ENCODE results near the gene FOXA2.

- TF ChIP-seq POLR2AphosphoS5 (IDR thresholded peaks at IDR 0.05) (no peak), CTCF (IDR thresholded peaks at IDR 0.05) (no peak), EP300 (IDR thresholded peaks at IDR 0.05) (no peak)
Measured at GRCh38 chr20:22546344-22546743, 38.0 kb downstream of the FOXA2 start.
